B cell (primary cell): ENCODE data around the gene AP4S1. TPM values are rescaled to one million over a fixed set of nuclear protein-coding genes. Genes with fewer than 3 reads are reported as not detected.
"Not testable (repeated sequence)": the region's sequence is repeated elsewhere in the genome, so short reads cannot be mapped to it uniquely, and the experiment has no call there.

Source experiments
- ATAC-seq: fragments of 200-7000 bp; cut with Tn5 transposase; one replicate; pipeline ENCODE4 v1.10.0; 2021; ENCODE audit warnings: low read depth, mild to moderate bottlenecking, moderate number of reproducible peaks, moderate library complexity
- CTCF ChIA-PET: fragments of 350-600 bp; sonication (Branson Sonifier 250); formaldehyde crosslinking; loops from one replicate; lab custom pipeline; 2021; ENCODE audit warnings: antibody characterized with exemption, inconsistent platforms; lab: Charles Lee
- POLR2A ChIA-PET: fragments of 350-600 bp; sonication (Branson Sonifier 250); formaldehyde crosslinking; loops from one replicate; lab custom pipeline; 2021; ENCODE audit warnings: antibody characterized with exemption; lab: Charles Lee
- DNase-seq: peaks from one replicate; pipeline ENCODE4 v3.0.0; 2013
- H2AFZ ChIP-seq: 2 replicates; pipeline ENCODE4 v1.6.1; 2012; ENCODE audit warnings: mild to moderate bottlenecking, low read depth, low read length; ENCODE audit not compliant: insufficient read depth, poor library complexity, severe bottlenecking
- H3K27ac ChIP-seq, 2 donors: 1 replicate in 1 of 2; 2 replicates in 1 of 2; pipeline ENCODE4 v1.5.1; 2012 to 2013; ENCODE audit warnings: low read length in 2 of 2, mild to moderate bottlenecking in 2 of 2, moderate library complexity in 1 of 2
- H3K27me3 ChIP-seq, 4 experiments: fragments of 200-600 bp in 1 of 4; sonication (generic) in 1 of 4; replicated peaks in 1 of 4; 1 replicate in 2 of 4; 2 replicates in 2 of 4; pipeline versions ENCODE4 v1.6.1 to v1.7.0; 2013 to 2016; ENCODE audit warnings: low read length in 3 of 4, mild to moderate bottlenecking in 2 of 4, mixed read lengths in 1 of 4, moderate library complexity in 1 of 4; ENCODE audit not compliant: insufficient read depth in 4 of 4, control insufficient read depth in 3 of 4; ENCODE audit errors: control extremely low read depth in 1 of 4
- H3K36me3 ChIP-seq, 2 experiments: replicated peaks in 1 of 2; 1 replicate in 1 of 2; 2 replicates in 1 of 2; pipeline versions ENCODE4 v1.6.1 to v1.7.1; 2013; ENCODE audit warnings: low read length in 1 of 2; ENCODE audit not compliant: insufficient read depth in 2 of 2, control insufficient read depth in 1 of 2; ENCODE audit errors: control extremely low read depth in 1 of 2, extremely low read depth in 1 of 2
- H3K4me1 ChIP-seq, 2 donors: fragments of 200-600 bp in 1 of 2; sonication (generic) in 1 of 2; 1 replicate in 1 of 2; 2 replicates in 1 of 2; pipeline versions ENCODE4 v1.5.1 to v1.6.1; 2013 to 2017; ENCODE audit warnings: low read length in 2 of 2; ENCODE audit not compliant: control insufficient read depth in 2 of 2, insufficient read depth in 2 of 2
- H3K4me2 ChIP-seq: replicated peaks from 2 replicates; pipeline ENCODE3; 2012; ENCODE audit warnings: mild to moderate bottlenecking, low read depth, low read length; ENCODE audit not compliant: poor library complexity, severe bottlenecking
- H3K4me3 ChIP-seq, 5 experiments: fragments of 200-600 bp in 1 of 5; sonication (generic) in 1 of 5; 1 replicate in 3 of 5; 2 replicates in 2 of 5; pipeline versions ENCODE4 v1.5.1 to v1.7.0; 2011 to 2016; ENCODE audit warnings: low read length in 4 of 5, mild to moderate bottlenecking in 4 of 5, low read depth in 2 of 5, control low read depth in 1 of 5, moderate library complexity in 1 of 5; ENCODE audit not compliant: insufficient read depth in 1 of 5; ENCODE audit errors: control extremely low read depth in 1 of 5, extremely low read depth in 1 of 5
- H3K79me2 ChIP-seq: fragments of 200-600 bp; sonication (generic); one replicate; pipeline ENCODE4 v1.6.0; 2016; ENCODE audit warnings: low read length; ENCODE audit not compliant: control insufficient read depth, insufficient read depth
- H3K9ac ChIP-seq: fragments of 200-600 bp; sonication (generic); 2 replicates; pipeline ENCODE4 v1.6.1; 2017; ENCODE audit warnings: mild to moderate bottlenecking, low read length, moderate library complexity
- H3K9me3 ChIP-seq, 3 donors: one replicate each; pipeline versions ENCODE4 v1.6.1 to v1.7.1; 2013; ENCODE audit warnings: low read length in 2 of 3; ENCODE audit not compliant: control insufficient read depth in 2 of 3, insufficient read depth in 1 of 3; ENCODE audit errors: control extremely low read depth in 1 of 3
- H4K20me1 ChIP-seq: 2 replicates; pipeline ENCODE4 v1.6.0; 2012; ENCODE audit warnings: mild to moderate bottlenecking, low read length; ENCODE audit not compliant: insufficient read depth, control insufficient read depth, poor library complexity, severe bottlenecking
- H3K27ac Mint-ChIP-seq: one replicate; pipeline ENCODE4 v1.8.0; 2021; ENCODE audit warnings: mixed read lengths
- H3K27me3 Mint-ChIP-seq: one replicate; pipeline ENCODE4 v1.8.0; 2021; ENCODE audit warnings: mixed read lengths
- H3K4me1 Mint-ChIP-seq: one replicate; pipeline ENCODE4 v1.8.0; 2021; ENCODE audit warnings: mixed read lengths
- H3K4me3 Mint-ChIP-seq: one replicate; pipeline ENCODE4 v1.8.0; 2021; ENCODE audit warnings: mixed read lengths
- H3K9me3 Mint-ChIP-seq: one replicate; pipeline ENCODE4 v1.8.0; 2022; ENCODE audit warnings: mixed read lengths; ENCODE audit not compliant: insufficient read depth
- CTCF ChIP-seq: fragments of 200-600 bp; IDR thresholded peaks from one replicate; pipeline ENCODE4 v1.8.0; 2022; ENCODE audit warnings: antibody characterized with exemption, mild to moderate bottlenecking
- EZH2 ChIP-seq: IDR thresholded peaks from 2 replicates; pipeline ENCODE4 v1.6.1; 2012; ENCODE audit warnings: borderline replicate concordance, low read depth, mild to moderate bottlenecking, moderate library complexity, low read length; ENCODE audit not compliant: insufficient read depth, poor library complexity, severe bottlenecking
- WGBS: methylation state at CpG from one replicate; pipeline ENCODE4 v1.1.5; 2013; ENCODE audit warnings: missing lambda C conversion rate; ENCODE audit not compliant: insufficient coverage; 5-methylcytosine and 5-hydroxymethylcytosine counted together
- intact Hi-C: fragments of 100-400 bp; cut with micrococcal nuclease; formaldehyde crosslinking; loops from one replicate; pipeline ENCODE4 v1.10.0; 2022
- polyA plus RNA-seq: library from polyadenylated mRNA; depleted of rRNA; stranded (reverse); fragments of >200 nt; gene quantifications from 2 replicates; pipeline ENCODE4 v1.2.3, GENCODE V29; 2012
- total RNA-seq, 2 donors: library from RNA; stranded (reverse); fragments of 120-200 nt in 1 of 2; gene quantifications; 1 replicate in 1 of 2; 2 replicates in 1 of 2; pipeline versions ENCODE4 v1.2.3 to v1.2.4, GENCODE V29; 2013 to 2022

The AP4S1 gene
- total and polyA plus RNA-seq, 2 donors (not counting 1 experiment from before 2014, with no cell fraction given), result 3.4 to 15.9 TPM

DNA sequence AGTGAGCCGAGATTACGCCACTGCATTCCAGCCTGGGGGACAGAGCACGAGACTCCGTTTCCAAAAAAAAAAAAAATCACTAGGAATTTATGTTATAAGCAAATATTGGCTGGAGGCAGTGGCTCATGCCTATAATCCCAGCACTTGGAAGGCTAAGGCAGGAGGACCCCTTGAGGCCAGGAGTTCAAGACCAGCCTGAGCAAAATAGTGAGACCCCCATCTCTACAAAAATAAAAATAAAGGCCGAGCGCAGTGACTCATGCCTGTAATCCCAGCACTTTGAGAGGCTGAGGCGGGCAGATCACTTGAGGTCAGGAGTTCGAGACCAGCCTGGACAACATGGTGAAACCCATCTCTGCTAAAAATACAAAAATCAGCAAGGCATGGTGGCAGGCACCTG, 37.5 kb downstream of the AP4S1 start:
- 98% methylated on average over 4 of the region's 8 CpGs for WGBS
- H3K27ac Mint-ChIP-seq, H3K79me2 ChIP-seq, H2AFZ ChIP-seq, intact Hi-C loops, DNase-seq, H3K4me1 ChIP-seq, H3K9me3 Mint-ChIP-seq, H3K36me3 ChIP-seq, H3K4me3 Mint-ChIP-seq, H3K4me1 Mint-ChIP-seq, H3K9ac ChIP-seq, POLR2A ChIA-PET, CTCF ChIA-PET, H3K4me3 ChIP-seq, ATAC-seq, H3K27me3 Mint-ChIP-seq, H3K4me2 ChIP-seq, H3K27ac ChIP-seq, H3K27me3 ChIP-seq, H3K9me3 ChIP-seq, H4K20me1 ChIP-seq: not testable (repeated sequence)

DNA sequence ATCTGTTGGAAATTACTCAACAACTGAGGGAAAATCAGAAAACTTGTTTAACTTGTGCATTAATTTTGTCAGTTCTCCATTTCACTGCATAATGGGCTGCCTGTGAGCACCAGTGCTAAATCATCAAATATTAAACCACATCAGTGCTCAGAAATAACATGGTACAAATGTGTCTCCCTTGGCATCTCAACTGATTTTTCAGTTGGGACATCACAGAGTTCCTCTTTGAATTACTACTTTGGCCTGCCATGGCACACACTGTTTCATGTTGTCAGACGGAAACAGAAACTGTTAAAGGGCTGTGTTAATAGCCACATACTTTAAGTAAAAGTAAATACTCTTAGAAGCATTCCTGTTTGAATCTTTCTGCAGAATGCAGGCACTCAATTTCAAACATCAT, 42.8 kb downstream of the AP4S1 start:
- Mint-ChIP-seq H3K4me1 (no peaks in the 10 kb centered on the region), H3K27ac (no peak overlapping the region), H3K4me3 (no peak overlapping the region), H3K27me3 (no peaks in the 10 kb centered on the region), H3K9me3 (no peaks in the 10 kb centered on the region)
- Histone ChIP-seq H4K20me1 (no peaks in the 10 kb centered on the region), H3K27ac (no peak overlapping the region), H3K9ac (no peak overlapping the region), H3K9me3 (no peaks in the 10 kb centered on the region), H3K4me2 (no peak overlapping the region), H3K4me1 (no peaks in the 10 kb centered on the region), H2AFZ (no peak overlapping the region), H3K27me3 (no peaks in the 10 kb centered on the region), H3K79me2 (no peaks in the 10 kb centered on the region), H3K4me3 (no peak overlapping the region), H3K36me3 (peaks cover 3 to 11% of the 10 kb centered on the region in 2 experiments)
- no peak for DNase-seq
- intact Hi-C loops, result no loop called here
- no peak for ATAC-seq
- TF ChIP-seq CTCF (no peak), EZH2 (no peak)
- ChIA-PET CTCF (no interaction called here), POLR2A (interaction anchor here (0.7 kb wide), 1 partner anchor 16 kb away, joined by 4 read pairs; no protein-coding TSS in a partner anchor)
- no CpG with 5 or more reads among the region's 1 CpG for WGBS
